Measurements from ENCODE around the gene MRPL52. TPM values are rescaled to one million over a fixed set of nuclear protein-coding genes. Genes with fewer than 3 reads are reported as not detected.
A peak's percentile ranks its signal among the peaks of the same experiment; 100 is the strongest.

The MRPL52 gene
- total RNA-seq, 4 donors from 2014 or later = 24.8 to 230 (median 41.4) TPM

DNA sequence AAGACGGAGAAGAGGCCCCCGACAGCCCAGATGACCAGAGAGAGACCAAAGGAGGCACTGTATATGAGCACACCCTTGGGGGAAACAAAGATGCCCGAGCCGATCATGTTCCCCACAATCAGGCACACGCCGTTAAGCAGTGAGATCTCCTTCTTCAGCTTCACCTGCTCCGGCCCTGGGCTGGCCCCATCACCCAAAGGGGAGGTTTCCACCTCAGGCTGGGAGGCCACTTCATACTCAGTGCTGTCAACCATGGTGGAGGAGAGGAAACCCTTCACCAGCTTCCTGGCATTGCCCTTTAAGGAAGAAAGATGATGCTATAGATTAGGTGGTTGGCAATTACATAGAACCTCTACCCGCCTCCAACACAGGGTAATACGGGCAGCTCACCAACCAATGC lies 16.5 kb upstream of the MRPL52 start:
- no peak for DNase-seq (ENCODE audit: low spot score in 2 of 2)
- intact Hi-C loops (cut with DNase I; ENCODE audit: low total_unique reads) = loop anchor here (10.0 kb wide), 1 partner anchor 248 kb away; no protein-coding TSS in a partner anchor
- 75 to 77% methylated on average over 9 of the region's 9 CpGs for WGBS, 2 donors
- TF ChIP-seq POLR2A (IDR thresholded peaks at IDR 0.05) = no peak
- TF ChIP-seq, protein P1, sequence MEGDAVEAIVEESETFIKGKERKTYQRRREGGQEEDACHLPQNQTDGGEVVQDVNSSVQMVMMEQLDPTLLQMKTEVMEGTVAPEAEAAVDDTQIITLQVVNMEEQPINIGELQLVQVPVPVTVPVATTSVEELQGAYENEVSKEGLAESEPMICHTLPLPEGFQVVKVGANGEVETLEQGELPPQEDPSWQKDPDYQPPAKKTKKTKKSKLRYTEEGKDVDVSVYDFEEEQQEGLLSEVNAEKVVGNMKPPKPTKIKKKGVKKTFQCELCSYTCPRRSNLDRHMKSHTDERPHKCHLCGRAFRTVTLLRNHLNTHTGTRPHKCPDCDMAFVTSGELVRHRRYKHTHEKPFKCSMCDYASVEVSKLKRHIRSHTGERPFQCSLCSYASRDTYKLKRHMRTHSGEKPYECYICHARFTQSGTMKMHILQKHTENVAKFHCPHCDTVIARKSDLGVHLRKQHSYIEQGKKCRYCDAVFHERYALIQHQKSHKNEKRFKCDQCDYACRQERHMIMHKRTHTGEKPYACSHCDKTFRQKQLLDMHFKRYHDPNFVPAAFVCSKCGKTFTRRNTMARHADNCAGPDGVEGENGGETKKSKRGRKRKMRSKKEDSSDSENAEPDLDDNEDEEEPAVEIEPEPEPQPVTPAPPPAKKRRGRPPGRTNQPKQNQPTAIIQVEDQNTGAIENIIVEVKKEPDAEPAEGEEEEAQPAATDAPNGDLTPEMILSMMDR (IDR thresholded peaks at IDR 0.05) = no peak
- H3K4me3 ChIP-seq (ENCODE audit: low read depth, poor library complexity, severe bottlenecking) = no peak overlapping the region

DNA sequence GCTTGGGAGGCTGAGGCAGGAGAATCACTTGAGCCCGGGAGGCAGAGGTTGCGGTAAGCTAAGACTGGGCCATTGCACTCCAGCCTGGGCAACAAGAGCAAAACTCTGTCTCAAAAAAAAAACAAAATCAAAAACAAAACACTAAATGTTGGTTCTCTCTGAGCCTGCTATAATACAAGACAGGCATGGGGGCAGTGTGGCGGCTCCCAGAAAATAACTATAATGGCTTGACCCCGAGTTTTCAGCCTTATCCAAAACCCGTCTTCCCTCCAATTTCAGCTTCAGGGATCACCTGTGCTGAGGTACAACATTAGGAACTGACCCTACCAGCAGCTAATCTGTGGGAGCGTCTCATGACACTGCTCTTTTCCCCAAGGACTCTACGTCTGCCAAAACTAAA lies 15.3 kb upstream of the MRPL52 start:
- no peak for DNase-seq (ENCODE audit: low spot score in 2 of 2)
- intact Hi-C loops (cut with DNase I; ENCODE audit: low total_unique reads) = loop anchor here (10.0 kb wide), 1 partner anchor 250 kb away; no protein-coding TSS in a partner anchor
- whole genome bisulfite sequencing, 2 donors = 72 to 87% methylated on average over 7 of the region's 7 CpGs
- H3K4me3 ChIP-seq (ENCODE audit: low read depth, poor library complexity, severe bottlenecking) = no peak overlapping the region
- TF ChIP-seq, protein P1 (IDR thresholded peaks at IDR 0.05) = no peak
- no peak for TF ChIP-seq POLR2A (IDR thresholded peaks at IDR 0.05)

DNA sequence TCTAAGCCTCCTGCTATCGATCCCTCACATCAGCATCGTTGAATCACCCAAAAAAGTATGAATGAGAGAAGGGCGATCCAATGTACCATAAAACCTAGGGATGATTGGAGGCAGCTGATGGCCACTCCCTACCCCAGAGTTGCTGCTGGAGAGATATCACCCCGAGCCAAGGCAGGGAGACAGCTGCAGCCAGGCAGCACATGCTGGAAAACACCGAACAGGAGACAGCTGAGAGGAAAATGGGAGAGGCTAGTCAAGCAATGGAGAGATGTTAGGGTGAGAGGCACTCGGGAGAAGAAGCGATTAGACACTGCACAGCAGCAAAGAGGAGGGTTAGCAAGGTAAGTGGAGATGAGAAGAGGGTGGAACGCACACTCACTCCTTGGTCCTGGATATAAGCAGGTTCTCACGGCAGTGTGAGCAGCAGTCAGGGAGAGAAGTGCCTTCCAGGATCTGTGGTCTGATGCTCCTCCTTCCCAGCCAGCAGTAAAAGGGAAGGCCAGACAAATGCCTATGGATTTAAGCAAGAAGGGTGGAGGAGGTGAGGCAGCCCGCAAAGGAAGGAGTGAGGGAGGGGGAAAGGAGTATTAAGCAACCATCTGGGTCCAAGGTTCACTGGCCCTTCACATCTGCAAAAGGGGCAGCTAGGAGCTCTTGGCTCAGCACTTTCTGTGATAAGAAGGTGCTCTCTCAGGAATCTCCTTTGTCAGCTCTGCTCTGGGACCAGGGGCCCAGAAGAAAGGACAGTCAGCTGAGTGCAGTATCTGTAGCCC lies 14.6 kb upstream of the MRPL52 start, which contains the start of gene SLC7A7:
TSS of gene SLC7A7 (minus strand) at position 495 of the 773 bp plus-strand sequence. CDS start 2,037 bp downstream, outside the sequence.
- intact Hi-C loops (cut with DNase I; ENCODE audit: low total_unique reads) = loop anchor here (10.0 kb wide), 1 partner anchor 250 kb away; no protein-coding TSS in a partner anchor
- no peak for DNase-seq (ENCODE audit: low spot score in 2 of 2)
- TF ChIP-seq, protein P1 (IDR thresholded peaks at IDR 0.05) = no peak
- H3K4me3 ChIP-seq (ENCODE audit: low read depth, poor library complexity, severe bottlenecking) = no peak within 1 kb of the TSS
- WGBS, 2 donors = 38 to 43% methylated on average over 10 of the region's 10 CpGs

DNA sequence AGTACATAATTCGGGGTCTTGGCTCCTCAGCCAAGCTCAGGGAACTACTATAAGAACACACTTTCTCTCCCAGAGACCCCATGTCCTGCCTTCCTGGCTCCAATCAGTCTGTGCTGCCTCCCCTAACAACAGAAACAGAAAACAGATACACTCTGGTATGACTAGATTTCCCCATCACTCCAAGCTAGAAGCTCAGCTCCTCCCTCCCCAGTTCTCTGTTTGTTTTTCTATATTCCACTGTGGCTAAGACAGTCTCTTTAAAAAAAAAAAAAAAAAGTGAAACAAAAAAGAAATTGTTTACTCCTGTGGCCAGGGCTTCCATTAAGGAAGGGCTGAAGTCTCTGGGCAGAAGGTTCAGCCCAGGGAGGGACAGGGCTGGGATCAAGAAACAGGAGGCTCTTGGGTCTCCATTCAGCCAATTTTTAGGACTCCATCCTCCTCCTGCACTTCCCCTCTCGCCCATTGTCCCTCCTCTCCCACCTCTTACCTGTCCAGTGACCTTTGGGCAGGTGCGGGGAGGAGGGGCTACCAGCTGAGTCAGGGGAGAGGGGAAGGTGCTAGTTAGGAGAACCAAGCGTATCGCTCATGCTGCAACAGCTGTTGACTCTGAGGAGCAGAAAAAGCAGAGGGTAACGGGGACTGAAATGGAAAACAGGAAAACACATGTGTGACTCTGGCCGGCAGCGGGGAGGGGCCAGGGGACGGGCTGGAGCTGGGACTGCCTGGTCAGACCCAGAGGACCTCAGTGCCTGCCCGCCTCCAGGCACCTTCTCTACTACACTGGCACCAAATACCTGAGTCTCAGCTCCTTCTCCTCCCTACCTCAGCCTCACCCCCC lies 10.3 kb upstream of the MRPL52 start:
- TF ChIP-seq, protein P1 (IDR thresholded peaks at IDR 0.05) = no peak
- no peak for TF ChIP-seq POLR2A (IDR thresholded peaks at IDR 0.05)

DNA sequence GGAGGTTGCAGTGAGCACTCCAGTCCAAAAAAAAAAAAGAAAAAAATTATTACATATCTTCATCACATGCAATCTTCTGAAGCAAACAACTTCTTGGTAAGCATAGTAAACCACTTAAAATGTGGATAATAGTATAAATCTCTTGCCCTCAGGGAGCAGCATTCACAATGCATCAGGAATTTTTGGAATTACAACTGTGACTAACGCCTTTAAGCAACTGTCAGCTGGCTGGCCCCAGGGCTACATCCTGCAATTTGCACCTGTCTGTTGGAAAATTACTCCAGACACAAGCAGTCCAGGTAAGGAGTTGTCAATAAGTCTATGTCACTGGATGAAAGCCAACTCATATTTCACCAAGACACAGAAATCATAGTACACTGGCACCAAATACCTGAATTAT lies 9.0 kb upstream of the MRPL52 start:
- H3K4me3 ChIP-seq (ENCODE audit: low read depth, poor library complexity, severe bottlenecking) = no peak overlapping the region
- TF ChIP-seq POLR2A (IDR thresholded peaks at IDR 0.05) = no peak
- TF ChIP-seq, protein P1 (IDR thresholded peaks at IDR 0.05) = no peak
- intact Hi-C loops (cut with DNase I; ENCODE audit: low total_unique reads) = no loop called here
- 73 to 79% methylated on average over 1 of the region's 1 CpG for WGBS, 2 donors
- DNase-seq (ENCODE audit: low spot score in 2 of 2) = no peak

More for the DNA sequence above, 10.3 kb upstream of the MRPL52 start:
- intact Hi-C loops (cut with DNase I; ENCODE audit: low total_unique reads) = loop anchor here (10.0 kb wide), 1 partner anchor 255 kb away; no protein-coding TSS in a partner anchor
- peak; percentile 64 to 92 for DNase-seq (ENCODE audit: low spot score in 2 of 2)
- WGBS, 2 donors = 32 to 42% methylated on average over 10 of the region's 10 CpGs
- no peak overlapping the region for H3K4me3 ChIP-seq (ENCODE audit: low read depth, poor library complexity, severe bottlenecking)

Measured in lower leg skin (tissue), 4 donors.